Gastroesophageal sphincter (tissue), 4 donors: ENCODE data around the gene YOD1. TPM values are rescaled to one million over a fixed set of nuclear protein-coding genes. Genes with fewer than 3 reads are reported as not detected.
A peak's percentile ranks its signal among the peaks of the same experiment; 100 is the strongest.

Experiments used
- ATAC-seq: fragments of 150-250 bp; one replicate; pipeline ENCODE4 v1.9.1; 2016; ENCODE audit warnings: mild to moderate bottlenecking, moderate library complexity
- H3K27ac ChIP-seq, 4 donors: fragments of 200-600 bp; sonication (generic) in 3 of 4; 1 replicate in 3 of 4; 2 replicates in 1 of 4; pipeline ENCODE4 v1.5.1; 2016 to 2019
- H3K27me3 ChIP-seq: fragments of 200-600 bp; sonication (generic); one replicate; pipeline ENCODE4 v1.5.1; 2019
- H3K36me3 ChIP-seq, 2 donors: fragments of 200-600 bp; sonication (generic); one replicate each; pipeline ENCODE4 v1.5.1; 2019; ENCODE audit warnings: control low read depth in 1 of 2
- H3K4me1 ChIP-seq, 3 donors: fragments of 200-600 bp; sonication (generic); 1 replicate in 2 of 3; 2 replicates in 1 of 3; pipeline ENCODE4 v1.5.1; 2016 to 2019; ENCODE audit warnings: control low read depth in 2 of 3
- H3K4me3 ChIP-seq, 2 donors: fragments of 200-600 bp; sonication (generic); one replicate each; pipeline ENCODE4 v1.5.1; 2019; ENCODE audit warnings: mild to moderate bottlenecking in 1 of 2, moderate library complexity in 1 of 2
- H3K9me3 ChIP-seq, 3 donors: fragments of 200-600 bp; sonication (generic); one replicate each; pipeline ENCODE4 v1.5.1; 2017 to 2019; ENCODE audit warnings: control low read depth in 2 of 3
- EP300 ChIP-seq: sonication (generic); formaldehyde crosslinking; IDR thresholded peaks from one replicate; pipeline ENCODE4 v1.6.1; 2017; ENCODE audit warnings: antibody characterized with exemption, mild to moderate bottlenecking
- POLR2A ChIP-seq, 2 donors: fragments of 450-650 bp; IDR thresholded peaks; one replicate each; pipeline ENCODE4 v1.6.1; 2017; ENCODE audit warnings: antibody characterized with exemption in 2 of 2, mild to moderate bottlenecking in 2 of 2, moderate library complexity in 1 of 2
- POLR2AphosphoS5 ChIP-seq: sonication (generic); formaldehyde crosslinking; IDR thresholded peaks from one replicate; pipeline ENCODE4 v1.6.1; 2017; ENCODE audit warnings: antibody characterized with exemption
- WGBS, 2 donors: methylation state at CpG; one replicate each; pipeline ENCODE4 v1.1.5; 2018; ENCODE audit warnings: low coverage in 1 of 2; 5-methylcytosine and 5-hydroxymethylcytosine counted together
- total RNA-seq, 4 donors: library from RNA; depleted of rRNA; stranded (reverse); fragments of >200 nt; gene quantifications; one replicate each; pipeline ENCODE4 v1.1.0, GENCODE V29; 2016
- TF ChIP-seq, protein P1 (sequence below), 4 experiments: fragments of 200-600 bp in 2 of 4; fragments of 450-650 bp in 2 of 4; sonication (generic) in 1 of 4; IDR thresholded peaks; one replicate each; pipeline ENCODE4 v1.5.1; 2017 to 2019; ENCODE audit warnings: antibody characterized with exemption in 4 of 4, mild to moderate bottlenecking in 2 of 4, moderate library complexity in 2 of 4

YOD1 gene
- total RNA-seq, 4 donors from 2014 or later: 6.9 to 11.7 (median 8.8) TPM

DNA sequence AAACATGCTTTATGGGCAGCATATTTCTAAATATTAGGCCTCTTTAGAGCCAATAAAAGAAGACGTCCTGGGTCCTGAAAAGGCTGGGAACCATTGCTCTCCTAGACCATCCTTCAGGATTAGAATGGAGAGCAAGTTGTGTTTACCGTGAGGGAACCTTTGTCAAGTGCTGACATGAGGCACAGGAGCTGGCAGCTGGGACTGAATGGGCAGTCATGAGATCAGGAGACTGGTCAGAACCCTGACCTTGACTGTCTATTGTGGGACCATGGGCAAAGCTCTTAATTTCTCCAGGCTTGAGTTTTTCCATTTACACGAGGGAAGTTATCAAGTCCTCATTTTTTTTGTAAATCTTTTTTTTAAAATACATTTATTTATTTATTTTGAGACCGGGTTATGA, 7.2 kb upstream of the YOD1 start:
- Histone ChIP-seq H3K9me3 (no peaks in the 10 kb centered on the region), H3K36me3 (peaks cover 0 to 44% of the 10 kb centered on the region in 2 donors), H3K4me3 (no peak overlapping the region), H3K27me3 (no peaks in the 10 kb centered on the region), H3K27ac (no peak overlapping the region), H3K4me1 (peaks cover 0 to 10% (median 0%) of the 10 kb centered on the region in 3 donors)
- 74 to 83% methylated on average over 1 to 4 of the region's 4 CpGs for WGBS, 2 donors
- no peak for TF ChIP-seq POLR2A (IDR thresholded peaks at IDR 0.05)
- no peak for TF ChIP-seq POLR2AphosphoS5
- TF ChIP-seq, protein P1, sequence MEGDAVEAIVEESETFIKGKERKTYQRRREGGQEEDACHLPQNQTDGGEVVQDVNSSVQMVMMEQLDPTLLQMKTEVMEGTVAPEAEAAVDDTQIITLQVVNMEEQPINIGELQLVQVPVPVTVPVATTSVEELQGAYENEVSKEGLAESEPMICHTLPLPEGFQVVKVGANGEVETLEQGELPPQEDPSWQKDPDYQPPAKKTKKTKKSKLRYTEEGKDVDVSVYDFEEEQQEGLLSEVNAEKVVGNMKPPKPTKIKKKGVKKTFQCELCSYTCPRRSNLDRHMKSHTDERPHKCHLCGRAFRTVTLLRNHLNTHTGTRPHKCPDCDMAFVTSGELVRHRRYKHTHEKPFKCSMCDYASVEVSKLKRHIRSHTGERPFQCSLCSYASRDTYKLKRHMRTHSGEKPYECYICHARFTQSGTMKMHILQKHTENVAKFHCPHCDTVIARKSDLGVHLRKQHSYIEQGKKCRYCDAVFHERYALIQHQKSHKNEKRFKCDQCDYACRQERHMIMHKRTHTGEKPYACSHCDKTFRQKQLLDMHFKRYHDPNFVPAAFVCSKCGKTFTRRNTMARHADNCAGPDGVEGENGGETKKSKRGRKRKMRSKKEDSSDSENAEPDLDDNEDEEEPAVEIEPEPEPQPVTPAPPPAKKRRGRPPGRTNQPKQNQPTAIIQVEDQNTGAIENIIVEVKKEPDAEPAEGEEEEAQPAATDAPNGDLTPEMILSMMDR (IDR thresholded peaks at IDR 0.05): no peak
- no peak for TF ChIP-seq EP300
- no peak for ATAC-seq

DNA sequence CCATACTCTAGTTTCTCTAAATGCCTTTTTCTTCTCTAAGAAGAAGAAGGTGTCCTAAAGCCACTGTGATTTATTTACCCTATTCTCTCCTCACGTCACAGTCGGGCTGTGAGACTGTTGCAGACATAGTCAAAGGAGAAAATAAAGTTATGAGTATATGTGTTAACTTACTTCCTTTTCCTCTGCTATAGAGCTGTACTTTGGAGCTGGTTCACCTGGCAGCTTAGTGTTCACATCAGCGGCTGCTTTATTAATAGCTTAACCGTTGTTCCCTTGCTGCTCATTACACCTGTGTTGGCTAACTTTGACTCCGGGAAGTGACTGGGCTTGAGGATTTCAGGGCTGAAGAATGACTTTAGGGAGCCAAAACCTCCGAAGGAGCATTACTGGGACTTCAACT, 5.7 kb upstream of the YOD1 start:
- no peak overlapping the region for H3K4me3 ChIP-seq
- H3K9me3 ChIP-seq: no peaks in the 10 kb centered on the region
- no peak for TF ChIP-seq EP300
- no peak for TF ChIP-seq POLR2AphosphoS5
- no peak for ATAC-seq
- no peak overlapping the region for H3K27ac ChIP-seq
- H3K4me1 ChIP-seq: peaks cover 0 to 20% (median 5%) of the 10 kb centered on the region in 3 donors
- peaks cover 0 to 29% of the 10 kb centered on the region in 2 donors for H3K36me3 ChIP-seq
- 85 to 87% methylated on average over 3 to 4 of the region's 6 CpGs for WGBS, 2 donors
- no peaks in the 10 kb centered on the region for H3K27me3 ChIP-seq

DNA sequence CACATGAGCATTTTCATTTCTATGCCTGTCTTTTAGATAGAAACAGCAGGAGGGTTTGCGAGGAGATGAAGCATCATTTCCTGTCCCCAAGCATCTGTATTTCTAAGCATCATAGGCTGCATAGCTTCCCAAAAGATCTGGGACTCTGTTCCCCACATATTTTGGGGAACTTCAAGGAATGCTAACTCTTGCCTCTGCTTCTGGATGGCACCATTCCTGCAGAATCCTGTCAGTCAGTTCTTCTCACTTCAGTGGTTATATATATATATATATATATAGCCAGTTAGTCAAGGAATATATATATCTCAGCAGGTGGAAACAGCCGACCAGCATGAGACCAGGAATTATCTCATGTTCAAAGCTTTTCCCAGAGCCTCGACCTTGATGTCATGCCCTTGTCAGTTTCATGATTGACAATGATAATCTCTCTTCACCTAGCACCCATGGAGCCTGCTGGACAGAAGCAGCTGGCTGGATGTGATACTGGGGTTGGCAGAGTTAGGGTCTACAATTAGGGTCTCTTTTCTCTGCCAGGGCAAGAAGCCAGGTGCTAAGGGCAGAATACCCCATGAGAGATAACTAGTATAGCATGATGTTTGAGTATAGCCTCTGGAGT, 4.5 kb upstream of the YOD1 start:
- TF ChIP-seq EP300 (no peak), POLR2A (IDR thresholded peaks at IDR 0.05) (no peak), POLR2AphosphoS5 (no peak)
- TF ChIP-seq, protein P1 (IDR thresholded peaks at IDR 0.05): no peak
- peaks cover 0 to 28% (median 10%) of the 10 kb centered on the region in 3 donors for H3K4me1 ChIP-seq
- no peak overlapping the region for H3K27ac ChIP-seq
- H3K27me3 ChIP-seq: no peaks in the 10 kb centered on the region
- WGBS, 2 donors: 71 to 73% methylated on average over 3 of the region's 3 CpGs
- H3K9me3 ChIP-seq: no peaks in the 10 kb centered on the region
- peaks cover 0 to 21% of the 10 kb centered on the region in 2 donors for H3K36me3 ChIP-seq
- no peak for ATAC-seq
- no peak overlapping the region for H3K4me3 ChIP-seq

DNA sequence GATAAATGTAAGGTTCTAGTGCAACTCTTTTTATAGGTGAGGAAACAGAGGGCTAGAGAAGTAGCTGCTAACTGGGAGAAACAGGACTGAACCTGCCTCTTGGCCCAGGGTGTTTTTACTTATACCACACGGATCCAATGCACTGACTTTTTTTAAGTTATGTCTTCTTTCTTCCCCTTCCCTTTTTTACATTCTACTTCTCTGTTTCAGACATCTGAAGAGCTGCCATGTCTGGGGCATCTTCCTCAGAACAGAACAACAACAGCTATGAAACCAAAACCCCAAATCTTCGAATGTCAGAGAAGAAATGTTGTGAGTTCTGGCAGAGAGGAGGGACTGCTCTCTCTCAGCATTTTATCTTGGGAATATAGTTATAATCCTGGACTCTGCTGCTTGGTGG, 3.5 kb upstream of the YOD1 start:
- H3K36me3 ChIP-seq: peaks cover 0 to 12% of the 10 kb centered on the region in 2 donors
- H3K9me3 ChIP-seq: no peaks in the 10 kb centered on the region
- no peak for ATAC-seq
- H3K27ac ChIP-seq: peak overlapping the region in 2 of 4 donors; percentile 94 to 98
- H3K4me1 ChIP-seq: peaks cover 0 to 31% (median 11%) of the 10 kb centered on the region in 3 donors
- 11 to 44% methylated on average over 1 to 2 of the region's 2 CpGs for WGBS, 2 donors
- TF ChIP-seq POLR2AphosphoS5: no peak
- no peak for TF ChIP-seq POLR2A (IDR thresholded peaks at IDR 0.05)
- no peak for TF ChIP-seq EP300
- TF ChIP-seq, protein P1 (IDR thresholded peaks at IDR 0.05): no peak
- no peaks in the 10 kb centered on the region for H3K27me3 ChIP-seq
- H3K4me3 ChIP-seq: no peak overlapping the region

DNA sequence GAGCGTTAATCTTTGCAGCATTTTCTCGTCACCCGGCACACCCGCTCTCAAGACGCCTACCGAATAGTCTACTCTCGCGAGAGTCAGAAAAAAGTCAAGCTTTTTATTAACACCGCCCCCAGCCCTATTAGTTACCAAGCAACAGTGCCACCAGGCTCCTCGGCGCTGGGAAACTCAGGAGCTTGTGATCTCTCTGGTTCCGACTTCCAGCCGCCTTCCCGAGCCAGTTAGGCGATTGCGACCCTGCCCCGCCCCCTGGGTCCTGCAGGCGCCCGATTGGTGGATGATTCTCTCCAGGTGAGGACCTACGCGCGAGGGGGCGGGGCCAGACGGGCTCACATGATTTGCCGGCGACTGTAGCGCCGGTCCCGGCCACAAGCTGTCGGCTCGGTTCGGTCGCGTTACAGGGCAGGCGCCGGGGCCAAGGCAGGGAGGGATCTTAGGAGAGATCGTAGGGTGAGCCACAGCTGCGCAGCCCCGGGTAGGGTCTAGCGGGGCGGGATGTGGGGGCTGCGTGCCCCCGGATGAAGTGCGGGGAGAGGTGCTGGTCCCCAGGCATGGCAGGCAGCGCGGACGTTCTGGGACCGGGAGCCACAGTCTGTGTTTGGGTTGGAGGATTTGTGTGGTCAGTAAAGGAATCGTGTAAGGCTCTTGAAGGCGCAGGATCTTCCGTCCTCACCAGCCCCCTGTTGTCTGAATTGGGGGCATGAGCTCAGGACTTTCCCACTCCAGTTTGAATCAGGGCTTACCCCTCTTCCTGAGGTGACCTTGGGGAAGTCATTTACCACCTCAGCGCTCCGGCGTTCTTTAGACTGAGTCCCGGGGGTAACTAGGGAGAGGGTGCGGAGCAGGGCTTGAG, 2.1 kb upstream of the YOD1 start, which contains the start of gene PFKFB2:
Gene PFKFB2 (plus strand): TSS at position 365 of the 859 bp plus-strand sequence. CDS start 1,443 bp downstream, outside the sequence.
- Histone ChIP-seq H3K27me3 (no peaks in the 10 kb centered on the region), H3K36me3 (peaks cover 0 to 26% of the 10 kb centered on the region in 2 donors), H3K4me1 (peaks cover 0 to 45% (median 14%) of the 10 kb centered on the region in 3 donors), H3K9me3 (no peaks in the 10 kb centered on the region), H3K4me3 (peak within 1 kb of the TSS; percentile 52 to 77), H3K27ac (peak within 1 kb of the TSS; percentile 63 to 98 (median 92))
- peak; percentile 93 for ATAC-seq
- TF ChIP-seq POLR2A (IDR thresholded peaks at IDR 0.05): peak; percentile 70 to 76
- no peak for TF ChIP-seq EP300
- TF ChIP-seq, protein P1 (IDR thresholded peaks at IDR 0.05): peak in 3 of 4 experiments; percentile 28 to 62 (median 59)
- TF ChIP-seq POLR2AphosphoS5: peak; percentile 73
- WGBS, 2 donors: 0 to 5% methylated on average over 11 to 12 of the region's 56 CpGs
